AG09319 (cell line): ENCODE data around the gene STAMBP.

Source experiments
- DNase-seq: peaks from one replicate; pipeline ENCODE4 v3.0.0-alpha.2; 2010; ENCODE audit warnings: low read depth; ENCODE audit errors: extremely low read depth
- TF ChIP-seq, protein P1 (sequence below): IDR thresholded peaks from 2 replicates; pipeline ENCODE4 v1.5.1; 2011; ENCODE audit warnings: low read depth, mild to moderate bottlenecking, inconsistent platforms, low read length, moderate library complexity

The STAMBP gene

DNA sequence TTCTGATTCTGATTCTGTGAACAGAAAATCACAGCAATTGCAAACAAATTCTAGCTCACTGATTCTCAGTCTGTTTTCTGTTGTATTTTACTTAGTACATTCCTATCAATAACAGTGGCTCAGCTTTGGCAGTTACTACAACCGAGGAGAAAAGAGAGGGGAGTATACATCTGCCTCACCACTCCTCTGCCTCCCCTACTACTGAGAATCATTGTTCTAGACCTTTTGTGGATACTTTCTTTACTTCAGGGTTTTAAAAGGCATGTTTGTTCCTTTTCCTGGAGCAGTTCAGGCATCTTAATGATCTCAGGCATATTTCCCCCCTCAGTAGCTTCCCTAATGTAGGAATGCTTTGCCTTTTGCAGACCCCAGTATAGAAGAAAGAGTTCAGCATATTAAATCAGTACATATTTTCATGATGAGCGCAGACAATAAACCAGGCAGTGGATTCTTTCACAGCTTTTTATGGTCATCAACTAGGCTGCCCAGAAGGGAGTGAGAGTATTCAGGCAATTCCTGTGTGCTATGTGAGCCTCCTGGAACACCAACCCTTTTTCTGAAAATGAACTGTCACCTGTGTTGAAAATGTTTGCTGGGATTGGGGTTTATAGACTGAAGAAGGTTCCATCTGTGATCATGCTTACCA lies 10.3 kb downstream of the STAMBP start:
- DNase-seq, result no peak
- TF ChIP-seq, protein P1, sequence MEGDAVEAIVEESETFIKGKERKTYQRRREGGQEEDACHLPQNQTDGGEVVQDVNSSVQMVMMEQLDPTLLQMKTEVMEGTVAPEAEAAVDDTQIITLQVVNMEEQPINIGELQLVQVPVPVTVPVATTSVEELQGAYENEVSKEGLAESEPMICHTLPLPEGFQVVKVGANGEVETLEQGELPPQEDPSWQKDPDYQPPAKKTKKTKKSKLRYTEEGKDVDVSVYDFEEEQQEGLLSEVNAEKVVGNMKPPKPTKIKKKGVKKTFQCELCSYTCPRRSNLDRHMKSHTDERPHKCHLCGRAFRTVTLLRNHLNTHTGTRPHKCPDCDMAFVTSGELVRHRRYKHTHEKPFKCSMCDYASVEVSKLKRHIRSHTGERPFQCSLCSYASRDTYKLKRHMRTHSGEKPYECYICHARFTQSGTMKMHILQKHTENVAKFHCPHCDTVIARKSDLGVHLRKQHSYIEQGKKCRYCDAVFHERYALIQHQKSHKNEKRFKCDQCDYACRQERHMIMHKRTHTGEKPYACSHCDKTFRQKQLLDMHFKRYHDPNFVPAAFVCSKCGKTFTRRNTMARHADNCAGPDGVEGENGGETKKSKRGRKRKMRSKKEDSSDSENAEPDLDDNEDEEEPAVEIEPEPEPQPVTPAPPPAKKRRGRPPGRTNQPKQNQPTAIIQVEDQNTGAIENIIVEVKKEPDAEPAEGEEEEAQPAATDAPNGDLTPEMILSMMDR, result no peak

DNA sequence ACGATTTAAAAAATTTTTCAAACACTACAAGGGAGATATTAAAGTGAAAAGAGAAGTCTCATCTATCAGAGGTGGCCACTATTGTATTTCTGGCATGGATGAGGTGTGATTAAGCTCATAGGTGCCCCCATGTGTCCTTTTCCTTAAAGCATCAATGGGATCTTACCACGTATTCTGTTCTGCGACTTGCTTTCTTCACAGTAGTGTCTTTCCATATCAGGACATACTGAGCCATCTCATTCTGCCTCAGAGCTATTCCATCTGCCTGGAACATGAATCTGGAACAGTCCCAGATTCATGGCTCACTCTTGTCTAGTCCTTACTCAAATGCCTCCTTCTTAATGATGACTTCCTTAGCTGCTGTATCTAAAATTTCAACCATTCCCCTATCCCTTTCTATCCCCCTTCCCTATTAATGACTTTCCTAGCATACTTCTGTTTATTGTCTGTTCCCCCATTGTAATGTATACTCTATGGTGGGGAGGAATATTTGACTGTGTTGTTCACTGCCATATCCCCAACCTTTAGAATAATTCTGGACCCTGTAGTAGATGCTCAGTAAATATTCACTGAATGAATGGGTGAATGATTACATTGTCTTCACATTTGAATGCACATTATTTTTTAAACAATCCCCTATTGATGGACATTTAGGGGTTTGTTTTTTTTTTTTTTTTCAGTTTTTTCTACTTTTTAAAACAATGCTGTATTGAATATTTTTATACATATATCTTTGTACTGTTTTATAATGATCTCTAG lies 11.1 kb downstream of the STAMBP start:
- DNase-seq, result no peak
- TF ChIP-seq, protein P1, result no peak

DNA sequence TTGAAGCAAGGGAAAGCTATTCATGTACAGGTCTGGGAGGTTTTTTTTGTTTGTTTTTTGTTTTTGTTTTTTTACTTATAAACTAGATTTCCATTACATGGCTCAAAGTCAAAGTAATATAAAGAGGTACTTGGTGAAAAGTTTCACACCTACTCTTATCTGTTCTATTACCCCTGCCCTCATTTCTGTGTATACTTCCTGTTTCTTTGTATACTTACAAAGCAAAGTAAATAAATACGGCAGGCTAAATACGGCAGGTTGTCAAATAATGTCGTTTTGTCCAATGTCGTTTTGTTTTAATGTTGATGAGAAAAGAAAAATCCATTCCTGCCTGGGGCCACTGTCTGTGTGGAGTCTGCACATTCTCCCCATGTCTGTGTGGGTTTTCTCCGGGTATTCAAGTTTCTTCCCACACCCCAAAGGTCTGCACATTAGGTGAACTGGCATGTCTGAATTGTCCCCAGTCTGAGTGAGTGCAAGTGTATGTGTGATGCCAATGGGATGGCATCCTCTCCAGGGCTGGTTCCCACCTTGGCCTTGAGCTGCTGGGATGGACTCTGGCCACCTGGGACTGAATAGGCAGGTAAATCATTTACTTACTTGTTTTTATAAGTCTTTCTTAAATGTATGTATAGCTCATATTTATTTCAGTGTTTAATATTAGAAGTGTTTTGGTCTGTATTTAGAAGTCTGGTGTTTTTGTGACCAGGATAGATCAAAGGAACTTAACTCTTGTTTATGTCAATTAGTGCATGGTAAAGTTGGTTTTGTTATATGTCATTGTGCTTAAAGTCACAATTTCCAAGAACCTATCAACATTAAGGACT lies 13.4 kb downstream of the STAMBP start:
- no peak for DNase-seq
- TF ChIP-seq, protein P1, result no peak

DNA sequence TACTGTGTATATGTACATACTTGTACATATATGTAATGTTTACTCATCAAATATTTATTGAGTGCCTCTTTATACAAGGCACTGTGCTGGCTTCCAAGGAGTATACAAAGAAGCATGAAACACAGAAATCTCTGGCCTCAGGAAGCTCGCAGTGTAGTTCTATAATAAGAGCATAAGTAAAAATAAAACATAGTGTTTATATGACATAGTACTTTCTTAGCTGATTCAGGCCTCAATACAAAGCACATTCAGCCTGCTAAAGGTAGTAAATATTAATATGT lies 13.9 kb downstream of the STAMBP start:
- no peak for DNase-seq
- TF ChIP-seq, protein P1, result no peak

DNA sequence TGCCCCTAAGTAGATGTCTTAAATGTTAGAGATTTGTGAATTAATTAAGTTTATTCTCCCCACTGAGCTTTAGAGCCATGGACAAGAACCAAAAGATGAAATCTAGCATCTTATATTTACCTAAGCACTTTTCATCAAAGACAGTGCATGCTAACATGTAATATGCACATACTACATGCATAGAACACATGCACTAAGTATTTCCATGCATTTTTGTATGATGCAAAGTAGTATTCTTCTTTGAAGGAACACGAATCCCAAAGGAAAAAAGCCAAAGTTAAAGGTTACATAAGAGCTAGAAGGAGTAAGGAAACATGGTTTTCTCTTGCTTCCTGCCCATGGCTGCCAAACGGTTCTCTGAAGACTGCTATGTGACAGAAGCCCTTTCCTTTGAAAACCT lies 15.3 kb downstream of the STAMBP start:
- no peak for DNase-seq
- TF ChIP-seq, protein P1, result no peak

DNA sequence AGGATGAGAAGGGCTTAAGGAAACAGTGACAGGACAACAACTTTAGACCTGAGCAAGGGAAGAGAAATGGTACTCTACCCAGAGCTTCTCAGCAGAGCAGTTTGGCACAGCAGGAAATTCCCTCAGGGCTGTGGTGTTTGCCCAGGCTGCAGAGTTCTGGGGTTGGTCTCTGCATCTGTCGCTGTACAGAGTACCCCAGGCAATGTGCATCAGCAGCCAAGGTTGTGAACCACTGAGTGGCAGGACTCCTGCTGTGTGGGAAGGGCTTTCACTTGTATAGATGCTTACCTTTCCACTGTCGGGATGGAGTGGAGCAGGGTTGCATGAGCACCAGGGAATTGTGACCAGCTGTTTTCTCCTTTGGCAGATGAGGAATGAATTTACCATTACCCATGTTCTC lies 21.2 kb downstream of the STAMBP start:
- TF ChIP-seq, protein P1, result no peak

DNA sequence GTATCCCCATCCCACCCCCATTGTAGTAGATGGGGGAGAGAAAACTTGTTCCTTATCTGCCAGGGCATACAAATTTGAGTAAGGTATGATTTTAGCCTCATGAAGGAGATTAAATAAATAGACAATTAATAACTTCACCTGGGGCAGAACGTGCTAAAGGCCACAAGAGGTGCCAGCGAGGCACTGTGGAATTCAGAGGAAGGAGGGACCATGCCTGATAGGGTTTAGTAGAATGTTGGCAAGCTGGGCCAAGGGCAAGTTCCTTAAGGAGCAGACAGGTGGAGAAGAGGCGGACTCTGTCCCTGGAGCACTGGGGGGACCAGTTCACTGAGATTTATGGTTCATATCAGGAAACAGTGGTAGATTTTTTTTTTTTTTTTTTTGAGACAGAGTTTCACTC lies 22.5 kb downstream of the STAMBP start:
- DNase-seq, result no peak
- TF ChIP-seq, protein P1, result no peak; the same call in 1 of the 2 replicates

More for the DNA sequence above, 21.2 kb downstream of the STAMBP start:
- no peak for DNase-seq
